GM13976 (cell line): ENCODE measurements around the gene NAPG.

Experiments used
- DNase-seq: peaks from one replicate; pipeline ENCODE4 v3.0.0; 2012; ENCODE audit warnings: low spot score
- in situ Hi-C: fragments of 300-500 bp; cut with MboI; formaldehyde crosslinking; loops from one replicate; pipeline ENCODE4 v1.12.0; 2022; ENCODE audit warnings: low sequenced_read_pairs, mixed read lengths, inconsistent platforms; ENCODE audit not compliant: unreplicated experiment
- TF ChIP-seq, protein P1 (sequence below): IDR thresholded peaks from 2 replicates; pipeline ENCODE4 v1.5.1; 2012; ENCODE audit warnings: borderline replicate concordance, mild to moderate bottlenecking; ENCODE audit not compliant: insufficient read depth; ENCODE audit errors: extremely low read depth, missing control alignments, control extremely low read depth

NAPG gene

DNA sequence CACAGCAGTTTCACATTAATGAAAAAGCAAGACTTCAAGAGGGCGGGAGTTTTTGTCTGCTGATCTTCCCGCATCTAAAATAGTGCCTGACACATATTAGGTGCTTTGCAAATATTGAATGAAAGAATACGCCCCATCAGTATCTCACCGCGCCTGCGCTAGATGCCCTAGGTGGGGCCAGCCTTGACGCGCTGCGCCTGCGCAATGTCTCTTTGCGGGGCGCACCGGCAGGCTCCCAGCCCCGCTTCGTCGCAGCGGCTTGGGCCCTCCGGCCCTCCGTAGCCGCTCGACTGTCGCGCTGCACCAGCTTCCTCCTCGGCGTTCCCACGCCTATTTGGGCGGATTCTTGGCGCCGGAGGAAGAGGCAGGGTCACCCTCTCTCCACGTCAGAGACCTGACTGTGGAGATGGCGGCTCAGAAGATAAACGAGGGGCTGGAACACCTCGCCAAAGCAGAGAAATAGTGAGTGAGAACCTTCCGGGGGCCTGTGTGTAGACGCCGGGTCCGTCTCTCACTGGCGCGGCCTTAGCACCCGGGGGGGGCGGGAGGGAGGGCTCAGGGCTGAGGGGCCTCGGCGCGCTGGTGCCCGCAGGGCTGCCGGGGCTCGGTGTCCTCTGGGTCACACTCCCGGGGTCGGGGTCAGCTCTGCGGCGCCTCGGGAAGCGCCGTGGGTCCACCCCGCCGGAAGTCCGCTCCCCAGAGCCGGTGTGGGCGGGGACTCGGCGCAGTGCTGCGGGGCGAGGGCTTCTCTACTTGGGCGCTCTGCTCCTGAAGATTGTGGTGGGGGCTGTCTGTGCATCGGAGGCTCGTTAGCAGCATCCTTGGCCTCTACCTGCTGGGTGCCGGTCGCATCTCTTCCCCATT is at the start of gene NAPG:
NAPG (plus strand) TSS at position 331 of the 864 bp plus-strand sequence; CDS start at position 407, 76 bp downstream.
- DNase-seq = peak; percentile 96
- TF ChIP-seq, protein P1, sequence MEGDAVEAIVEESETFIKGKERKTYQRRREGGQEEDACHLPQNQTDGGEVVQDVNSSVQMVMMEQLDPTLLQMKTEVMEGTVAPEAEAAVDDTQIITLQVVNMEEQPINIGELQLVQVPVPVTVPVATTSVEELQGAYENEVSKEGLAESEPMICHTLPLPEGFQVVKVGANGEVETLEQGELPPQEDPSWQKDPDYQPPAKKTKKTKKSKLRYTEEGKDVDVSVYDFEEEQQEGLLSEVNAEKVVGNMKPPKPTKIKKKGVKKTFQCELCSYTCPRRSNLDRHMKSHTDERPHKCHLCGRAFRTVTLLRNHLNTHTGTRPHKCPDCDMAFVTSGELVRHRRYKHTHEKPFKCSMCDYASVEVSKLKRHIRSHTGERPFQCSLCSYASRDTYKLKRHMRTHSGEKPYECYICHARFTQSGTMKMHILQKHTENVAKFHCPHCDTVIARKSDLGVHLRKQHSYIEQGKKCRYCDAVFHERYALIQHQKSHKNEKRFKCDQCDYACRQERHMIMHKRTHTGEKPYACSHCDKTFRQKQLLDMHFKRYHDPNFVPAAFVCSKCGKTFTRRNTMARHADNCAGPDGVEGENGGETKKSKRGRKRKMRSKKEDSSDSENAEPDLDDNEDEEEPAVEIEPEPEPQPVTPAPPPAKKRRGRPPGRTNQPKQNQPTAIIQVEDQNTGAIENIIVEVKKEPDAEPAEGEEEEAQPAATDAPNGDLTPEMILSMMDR = no peak
- in situ Hi-C loops = no loop called here

DNA sequence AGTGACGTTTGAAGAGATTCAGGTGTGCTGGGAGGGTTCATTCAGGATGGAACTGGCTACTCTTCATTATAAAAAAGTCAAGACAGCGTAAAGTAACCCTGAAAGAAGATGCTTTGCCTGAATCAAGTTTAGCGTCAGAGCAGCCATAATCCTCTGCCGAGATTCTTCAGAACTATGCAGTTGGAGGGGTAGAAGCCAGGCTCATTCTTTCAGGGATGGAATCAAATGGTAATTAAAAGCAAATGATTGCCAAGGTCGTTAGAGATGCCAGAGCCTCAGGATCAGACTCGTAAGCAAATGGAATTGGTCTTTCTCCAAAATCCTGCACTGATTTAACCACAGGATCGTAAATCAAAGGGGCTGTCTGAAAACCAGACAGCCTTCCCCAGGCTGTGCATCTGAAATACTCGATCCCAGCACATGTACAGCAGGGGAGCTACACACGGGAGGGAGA is 49.5 kb upstream of the NAPG start:
- TF ChIP-seq, protein P1 = no peak
- in situ Hi-C loops = no loop called here

DNA sequence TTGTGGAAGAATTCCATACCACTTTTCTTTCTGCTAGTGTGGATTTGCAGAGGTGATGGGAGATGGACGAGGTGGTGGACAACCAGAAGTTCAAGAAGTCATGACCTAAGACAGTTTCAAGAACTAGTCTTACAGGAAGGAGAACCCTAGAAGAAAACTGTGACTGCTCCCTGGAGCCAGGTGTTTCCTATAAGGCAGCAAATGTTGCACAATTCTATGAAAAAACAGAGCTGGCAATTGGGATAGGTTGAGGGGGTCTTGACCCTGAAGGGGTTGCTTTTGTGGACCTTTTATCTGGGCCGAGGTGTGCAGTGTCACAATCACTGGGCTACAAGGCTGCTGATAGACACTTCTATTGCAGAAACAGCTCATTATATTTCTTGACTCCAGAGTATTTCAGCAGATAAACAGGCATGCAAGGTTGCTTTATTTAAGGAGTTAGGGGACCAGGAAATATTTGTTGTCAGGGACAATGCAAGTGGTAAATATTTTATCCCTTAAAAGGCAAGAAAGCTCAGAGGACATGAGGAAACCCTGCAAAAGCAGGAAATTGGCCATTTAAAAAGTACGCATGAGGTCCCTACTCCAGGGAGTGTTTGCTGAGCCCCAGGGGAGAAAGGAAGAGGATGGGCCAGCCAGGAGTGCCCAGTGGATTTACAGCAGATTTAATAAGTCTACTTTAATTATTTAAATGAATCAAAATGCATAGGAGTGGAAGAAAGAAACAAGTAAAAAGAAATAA is 48.5 kb upstream of the NAPG start:
- DNase-seq = no peak
- in situ Hi-C loops = no loop called here
- TF ChIP-seq, protein P1 = no peak

More for the DNA sequence above, 49.5 kb upstream of the NAPG start:
- no peak for DNase-seq

DNA sequence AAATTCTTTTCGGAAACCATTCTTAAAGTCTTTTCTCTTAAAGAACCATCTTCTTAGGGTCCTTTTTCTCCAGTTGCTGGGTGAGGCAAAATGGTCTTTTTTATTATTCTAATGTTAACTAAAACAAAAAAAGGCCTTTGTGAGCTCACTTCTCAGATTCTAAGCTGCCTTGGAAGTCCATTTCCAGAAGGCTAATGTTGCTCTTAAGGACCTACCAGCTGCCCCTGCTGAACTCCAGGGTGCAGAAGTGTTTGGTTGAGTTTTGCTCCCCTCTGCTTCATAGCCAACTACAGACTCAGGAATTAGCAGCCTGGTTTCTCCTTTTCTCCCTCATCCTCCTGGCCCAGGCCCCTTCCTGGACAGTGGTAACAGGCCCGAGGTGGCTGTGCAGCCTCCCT is 48.0 kb upstream of the NAPG start:
- DNase-seq = no peak
- in situ Hi-C loops = no loop called here
- TF ChIP-seq, protein P1 = no peak

DNA sequence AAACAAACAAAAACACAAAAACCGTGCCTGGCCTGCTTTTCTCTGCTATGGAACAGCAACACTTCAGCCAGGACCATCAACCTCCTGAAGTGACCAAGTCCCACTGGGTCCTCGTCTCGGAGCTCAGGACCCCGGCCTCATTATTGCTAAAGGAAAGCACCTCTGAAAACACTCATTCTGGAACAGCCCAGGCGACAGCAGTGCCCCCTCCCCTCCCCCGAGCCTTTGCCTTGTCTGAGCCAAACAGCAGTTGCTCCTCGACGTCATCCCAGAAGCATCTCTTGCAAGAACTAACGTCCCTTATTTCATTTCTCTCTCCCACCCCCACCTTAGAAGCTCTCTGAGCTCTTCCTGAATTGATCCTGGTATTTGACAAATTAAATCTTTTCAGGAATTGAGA is 44.0 kb upstream of the NAPG start:
- no peak for DNase-seq
- in situ Hi-C loops = no loop called here
- TF ChIP-seq, protein P1 = no peak

DNA sequence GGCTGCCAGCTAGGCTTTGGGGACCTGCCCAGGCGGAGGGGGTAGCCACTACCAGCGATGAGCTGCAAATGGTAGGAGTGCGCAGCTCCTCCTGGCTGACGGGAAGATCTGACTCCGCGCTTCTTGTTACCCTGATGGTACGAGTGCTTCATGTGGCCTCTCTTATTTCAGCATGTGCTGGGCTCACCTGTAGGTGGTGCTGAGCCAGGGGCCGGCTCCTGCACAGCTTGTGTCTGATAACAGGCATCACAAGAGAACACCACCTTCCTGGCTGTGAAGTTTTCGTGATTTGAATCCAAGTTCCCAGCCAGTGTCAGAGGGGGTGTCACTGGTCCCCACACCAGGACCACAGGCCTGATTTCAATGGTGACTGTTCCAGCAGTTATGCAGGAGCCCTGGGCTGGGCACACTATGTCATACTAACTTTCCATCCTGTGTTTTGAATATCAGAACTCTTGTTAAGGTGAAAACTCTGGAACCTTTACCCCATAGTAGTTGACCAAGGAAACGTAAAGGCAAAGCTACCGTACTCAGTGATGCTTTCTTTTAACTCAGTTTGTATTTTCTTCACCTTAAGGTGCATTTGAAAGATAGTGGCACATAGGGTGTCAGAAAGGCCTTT is 43.4 kb upstream of the NAPG start:
- in situ Hi-C loops = no loop called here
- TF ChIP-seq, protein P1 = no peak
- DNase-seq = no peak
